PC-9 (cell line): ENCODE measurements around the gene GNAS.

Experiments
- CTCF ChIP-seq: fragments of 200-600 bp; sonication (generic); conservative IDR thresholded peaks from 2 replicates; pipeline ENCODE4 v1.6.1; 2017; ENCODE audit warnings: mixed run types, antibody characterized with exemption, mild to moderate bottlenecking, moderate library complexity
- EZH2 ChIP-seq: fragments of 200-600 bp; sonication (generic); IDR thresholded peaks from 2 replicates; pipeline ENCODE4 v1.8.0; 2017; ENCODE audit warnings: antibody characterized with exemption, low read depth

DNA sequence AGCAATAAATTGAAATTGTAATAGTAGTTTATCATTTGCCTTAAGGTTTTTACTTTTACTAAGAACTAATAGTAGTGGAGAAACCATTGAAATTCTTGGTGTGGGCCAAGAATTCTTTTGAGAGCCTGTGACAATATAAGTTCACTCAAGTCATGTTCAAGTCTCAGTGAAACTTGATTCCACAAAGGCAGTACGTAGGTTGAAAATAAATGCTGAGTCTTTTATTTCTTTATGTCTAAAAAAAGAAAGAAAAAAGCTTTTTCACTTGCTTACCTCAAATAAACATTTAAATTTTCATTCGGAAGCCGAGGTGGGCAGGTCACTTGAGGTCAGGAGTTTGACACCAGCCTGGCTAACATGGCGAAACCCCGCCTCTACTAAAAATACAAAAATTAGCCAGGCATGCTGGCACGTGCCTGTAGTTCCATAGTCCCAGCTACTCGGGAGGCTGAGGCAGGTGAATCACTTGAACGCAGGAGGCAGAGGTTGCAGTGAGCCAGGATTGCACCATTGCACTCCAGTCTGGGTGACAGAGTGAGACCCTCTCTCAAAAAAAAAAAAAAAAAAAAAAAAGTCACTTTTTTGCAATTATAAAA lies 70.7 kb downstream of the GNAS start:
- TF ChIP-seq CTCF (no peak), EZH2 (no peak)
